Endothelial cell of umbilical vein (primary cell): ENCODE results near the gene PODNL1. TPM values are rescaled to one million over a fixed set of nuclear protein-coding genes. Genes with fewer than 3 reads are reported as not detected.

Experiments used
- BruUV-seq: library from RNA; stranded (reverse); fragments of 400-500 nt; replicated peaks from 2 replicates; lab custom pipeline; 2021; lab: Mats Ljungman, UMichigan
- CTCF ChIA-PET: fragments of 300-600, 350-600 bp; sonication (Branson Sonifier 250); formaldehyde crosslinking; loops from one replicate; lab custom pipeline; 2021; ENCODE audit warnings: antibody characterized with exemption, inconsistent platforms; lab: Charles Lee
- POLR2A ChIA-PET: fragments of 300-600, 350-600 bp; sonication (Branson Sonifier 250); formaldehyde crosslinking; loops from one replicate; lab custom pipeline; 2021; ENCODE audit warnings: antibody characterized with exemption, inconsistent platforms; lab: Charles Lee
- DNase-seq: peaks from one replicate; pipeline ENCODE4 v3.0.0-alpha.2; 2011; ENCODE audit warnings: low read depth, low spot score
- FAIRE-seq: peaks from 2 replicates; lab custom pipeline; 2011; peaks lifted over from hg19 to GRCh38; lab: Jason Lieb, UNC
- H2AFZ ChIP-seq: 2 replicates; pipeline ENCODE4 v1.6.0; 2012; ENCODE audit warnings: low read depth, low read length, control low read depth, inconsistent platforms
- H3K27ac ChIP-seq: 2 replicates; pipeline ENCODE4 v1.5.1; 2011; ENCODE audit warnings: low read depth, mild to moderate bottlenecking, control low read depth, low read length, moderate library complexity; ENCODE audit not compliant: insufficient read depth
- H3K27me3 ChIP-seq, 2 experiments: 2 replicates each; pipeline versions ENCODE4 v1.6.0 to v1.6.1; 2011; ENCODE audit warnings: low read length in 2 of 2, mixed read lengths in 1 of 2; ENCODE audit not compliant: control insufficient read depth in 2 of 2, insufficient read depth in 2 of 2
- H3K36me3 ChIP-seq, 2 experiments: 2 replicates in 1 of 2; 3 replicates in 1 of 2; pipeline ENCODE4 v1.5.1; 2011; ENCODE audit warnings: low read length in 2 of 2, mild to moderate bottlenecking in 1 of 2, moderate library complexity in 1 of 2; ENCODE audit not compliant: control insufficient read depth in 2 of 2, insufficient read depth in 2 of 2; ENCODE audit errors: extremely low read depth in 1 of 2
- H3K4me1 ChIP-seq: 3 replicates; pipeline ENCODE4 v1.5.1; 2011; ENCODE audit warnings: mild to moderate bottlenecking, low read length; ENCODE audit not compliant: control insufficient read depth, insufficient read depth; ENCODE audit errors: extremely low read depth
- H3K4me2 ChIP-seq: 2 replicates; pipeline ENCODE4 v1.6.1; 2011; ENCODE audit warnings: low read length, control low read depth, mixed read lengths; ENCODE audit not compliant: insufficient read depth
- H3K4me3 ChIP-seq, 3 experiments: fragments of 200-600 bp in 1 of 3; sonication (generic), shearing (Covaris generic) in 1 of 3; replicated peaks in 1 of 3; 2 replicates each; pipeline ENCODE4 v1.5.1; 2011 to 2016; ENCODE audit warnings: control low read depth in 3 of 3, low read length in 3 of 3, mild to moderate bottlenecking in 2 of 3, inconsistent platforms in 1 of 3, low read depth in 1 of 3, moderate library complexity in 1 of 3; ENCODE audit not compliant: insufficient read depth in 1 of 3
- H3K79me2 ChIP-seq: 2 replicates; pipeline ENCODE4 v1.6.0; 2012; ENCODE audit warnings: low read length, inconsistent platforms; ENCODE audit not compliant: control insufficient read depth, insufficient read depth
- H3K9ac ChIP-seq: replicated peaks from 2 replicates; pipeline ENCODE3; 2011; ENCODE audit warnings: low read length, control low read depth; ENCODE audit not compliant: insufficient read depth; ENCODE audit errors: extremely low read depth
- H3K9me1 ChIP-seq: replicated peaks from 3 replicates; pipeline ENCODE4 v1.6.0; 2011; ENCODE audit warnings: mild to moderate bottlenecking, low read length; ENCODE audit not compliant: control insufficient read depth, insufficient read depth; ENCODE audit errors: extremely low read depth
- H3K9me3 ChIP-seq: replicated peaks from 2 replicates; pipeline ENCODE4 v1.5.1; 2012; ENCODE audit warnings: low read length, inconsistent platforms; ENCODE audit not compliant: control insufficient read depth, insufficient read depth
- H4K20me1 ChIP-seq: replicated peaks from 2 replicates; pipeline ENCODE3; 2011; ENCODE audit warnings: mild to moderate bottlenecking, low read length; ENCODE audit not compliant: control insufficient read depth, insufficient read depth; ENCODE audit errors: extremely low read depth
- EZH2 ChIP-seq: IDR thresholded peaks from 2 replicates; pipeline ENCODE4 v1.6.1; 2012; ENCODE audit warnings: borderline replicate concordance, low read depth, mild to moderate bottlenecking, moderate library complexity, low read length, inconsistent platforms; ENCODE audit not compliant: severe bottlenecking
- FOS ChIP-seq: IDR thresholded peaks from 2 replicates; pipeline ENCODE4 v1.6.1; 2011; ENCODE audit warnings: mild to moderate bottlenecking, low read length, moderate library complexity, borderline replicate concordance; ENCODE audit not compliant: insufficient read depth
- GATA2 ChIP-seq: IDR thresholded peaks from 2 replicates; pipeline ENCODE4 v1.7.0; 2011; ENCODE audit warnings: low read depth, mild to moderate bottlenecking, moderate library complexity, mixed read lengths, low read length; ENCODE audit not compliant: insufficient read length, insufficient read depth
- JUN ChIP-seq: IDR thresholded peaks from 2 replicates; pipeline ENCODE4 v1.6.1; 2011; ENCODE audit warnings: borderline replicate concordance, low read depth; ENCODE audit not compliant: insufficient read length, insufficient read depth
- MAX ChIP-seq: IDR thresholded peaks from 2 replicates; pipeline ENCODE4 v1.6.1; 2011; ENCODE audit not compliant: insufficient read depth, insufficient read length
- MYC ChIP-seq: IDR thresholded peaks from one replicate; pipeline ENCODE4 v1.6.1; 2011; ENCODE audit warnings: mild to moderate bottlenecking, low read depth, low read length
- POLR2A ChIP-seq: IDR thresholded peaks from 2 replicates; pipeline ENCODE4 v1.6.1; 2012; ENCODE audit warnings: low read depth, mild to moderate bottlenecking, control low read depth, low read length
- POLR2AphosphoS5 ChIP-seq: IDR thresholded peaks from 2 replicates; pipeline ENCODE4 v1.6.1; 2012; ENCODE audit warnings: low read depth, mild to moderate bottlenecking, control low read depth, low read length, moderate library complexity; ENCODE audit not compliant: insufficient read depth
- dilution Hi-C: fragments of 300-500 bp; cut with MboI; formaldehyde crosslinking; loops from one replicate; pipeline ENCODE4 v1.15.0; 2019; ENCODE audit warnings: low sequenced_read_pairs; ENCODE audit not compliant: extremely low pct_ligation_motif_present
- intact Hi-C: fragments of 100-400 bp; cut with micrococcal nuclease; formaldehyde crosslinking; loops from one replicate; pipeline ENCODE4 v1.10.0; 2022
- polyA plus RNA-seq, 4 experiments: library from polyadenylated mRNA; depleted of rRNA in 3 of 4; stranded (reverse) in 3 of 4; unstranded in 1 of 4; fragments of >200 nt; gene quantifications; 2 replicates each; pipeline versions ENCODE4 v1.2.1 to v1.2.3, GENCODE V29; 2011 to 2012; ENCODE audit warnings: missing spikeins in 1 of 4
- total RNA-seq: library from RNA; stranded (reverse); gene quantifications from 2 replicates; pipeline ENCODE4 v1.2.3, GENCODE V29; 2021
- TF ChIP-seq, protein P1 (sequence below), 2 donors: IDR thresholded peaks; 1 replicate in 1 of 2; 2 replicates in 1 of 2; pipeline ENCODE4 v1.5.1; 2011; ENCODE audit warnings: low read length in 2 of 2, mild to moderate bottlenecking in 2 of 2, moderate library complexity in 2 of 2, control low read depth in 1 of 2, inconsistent platforms in 1 of 2, low read depth in 1 of 2; ENCODE audit not compliant: insufficient read depth in 1 of 2; ENCODE audit errors: extremely low read depth in 1 of 2

The PODNL1 gene
- total and polyA plus RNA-seq, 2 donors (not counting 3 experiments of a cell fraction or from before 2014, with no cell fraction given): 0.21 TPM; not detected in 1

- intact Hi-C loops (no loop called here), dilution Hi-C loops (no loop called here)
- Histone ChIP-seq H3K4me3 (no peak overlapping the region), H3K4me2 (no peak overlapping the region), H3K27me3 (peaks cover 0 to 3% of the 10 kb centered on the region in 2 experiments), H2AFZ (no peak overlapping the region), H3K79me2 (no peaks in the 10 kb centered on the region), H3K9me3 (no peaks in the 10 kb centered on the region), H3K36me3 (no peaks in the 10 kb centered on the region), H3K9ac (no peak overlapping the region), H3K9me1 (no peaks in the 10 kb centered on the region), H3K27ac (no peak overlapping the region), H4K20me1 (no peaks in the 10 kb centered on the region), H3K4me1 (no peaks in the 10 kb centered on the region)
- DNase-seq (no peak), FAIRE-seq (no peak)
- no peak for TF ChIP-seq MAX
- TF ChIP-seq FOS: no peak
- no peak for TF ChIP-seq EZH2
- TF ChIP-seq POLR2A: no peak
- TF ChIP-seq POLR2AphosphoS5: no peak
- no peak for TF ChIP-seq MYC
- TF ChIP-seq JUN: no peak
- TF ChIP-seq GATA2: no peak
- TF ChIP-seq, protein P1, sequence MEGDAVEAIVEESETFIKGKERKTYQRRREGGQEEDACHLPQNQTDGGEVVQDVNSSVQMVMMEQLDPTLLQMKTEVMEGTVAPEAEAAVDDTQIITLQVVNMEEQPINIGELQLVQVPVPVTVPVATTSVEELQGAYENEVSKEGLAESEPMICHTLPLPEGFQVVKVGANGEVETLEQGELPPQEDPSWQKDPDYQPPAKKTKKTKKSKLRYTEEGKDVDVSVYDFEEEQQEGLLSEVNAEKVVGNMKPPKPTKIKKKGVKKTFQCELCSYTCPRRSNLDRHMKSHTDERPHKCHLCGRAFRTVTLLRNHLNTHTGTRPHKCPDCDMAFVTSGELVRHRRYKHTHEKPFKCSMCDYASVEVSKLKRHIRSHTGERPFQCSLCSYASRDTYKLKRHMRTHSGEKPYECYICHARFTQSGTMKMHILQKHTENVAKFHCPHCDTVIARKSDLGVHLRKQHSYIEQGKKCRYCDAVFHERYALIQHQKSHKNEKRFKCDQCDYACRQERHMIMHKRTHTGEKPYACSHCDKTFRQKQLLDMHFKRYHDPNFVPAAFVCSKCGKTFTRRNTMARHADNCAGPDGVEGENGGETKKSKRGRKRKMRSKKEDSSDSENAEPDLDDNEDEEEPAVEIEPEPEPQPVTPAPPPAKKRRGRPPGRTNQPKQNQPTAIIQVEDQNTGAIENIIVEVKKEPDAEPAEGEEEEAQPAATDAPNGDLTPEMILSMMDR (IDR thresholded peaks at IDR 0.05; ENCODE audit: extremely low read depth in 1 of 2, insufficient read depth in 1 of 2, low read depth in 1 of 2, low read length in 2 of 2): no peak
- ChIA-PET POLR2A (no interaction called here), CTCF (interaction anchor here (0.7 to 1.4 kb wide), 2 partner anchors 9 to 154 kb away, joined by 3 to 5 read pairs; no protein-coding TSS in a partner anchor)
- no TSS peak for BruUV-seq
These were observed 2.3 kb downstream of the PODNL1 start for GRCh38 chr19:13935765-13936510.
